Neural progenitor cell (in vitro differentiated cells): Measurements from ENCODE around the gene GTF3A. TPM values are rescaled to one million over a fixed set of nuclear protein-coding genes. Genes with fewer than 3 reads are reported as not detected.

Source experiments
- DNase-seq: peaks from one replicate; pipeline ENCODE4 v3.0.0-alpha.2; 2016; ENCODE audit warnings: low spot score
- H2AFZ ChIP-seq: fragments of 200-600 bp; sonication (generic); replicated peaks from 2 replicates; pipeline ENCODE4 v1.6.1; 2016; ENCODE audit warnings: antibody characterized with exemption
- H3F3A ChIP-seq: fragments of 200-600 bp; sonication (generic); 2 replicates; pipeline ENCODE4 v1.6.1; 2016; ENCODE audit warnings: antibody characterized with exemption, low read depth
- H3K27ac ChIP-seq: fragments of 200-600 bp; sonication (generic); 2 replicates; pipeline ENCODE4 v1.5.1; 2016; ENCODE audit warnings: mild to moderate bottlenecking
- H3K27me3 ChIP-seq: fragments of 200-600 bp; sonication (generic); 2 replicates; pipeline ENCODE4 v1.6.1; 2016; ENCODE audit warnings: mild to moderate bottlenecking, moderate library complexity
- H3K36me3 ChIP-seq: fragments of 200-600 bp; sonication (generic); 2 replicates; pipeline ENCODE4 v1.5.1; 2016
- H3K4me1 ChIP-seq: fragments of 200-600 bp; sonication (generic); 2 replicates; pipeline ENCODE4 v1.6.1; 2016; ENCODE audit warnings: mixed run types
- H3K4me2 ChIP-seq: fragments of 200-600 bp; sonication (generic); 2 replicates; pipeline ENCODE4 v1.6.1; 2016
- H3K4me3 ChIP-seq: fragments of 200-600 bp; sonication (generic); 2 replicates; pipeline ENCODE4 v1.5.1; 2016
- H3K79me2 ChIP-seq: fragments of 200-600 bp; sonication (generic); 2 replicates; pipeline ENCODE4 v1.6.1; 2016; ENCODE audit warnings: low read depth
- H3K9ac ChIP-seq: fragments of 200-600 bp; sonication (generic); 2 replicates; pipeline ENCODE4 v1.6.1; 2016
- H3K9me3 ChIP-seq: fragments of 200-600 bp; sonication (generic); 2 replicates; pipeline ENCODE4 v1.5.1; 2016; ENCODE audit warnings: low read depth
- H4K20me1 ChIP-seq: fragments of 200-600 bp; sonication (generic); 2 replicates; pipeline ENCODE4 v1.6.1; 2016; ENCODE audit warnings: low read depth
- H3K27ac Mint-ChIP-seq: 3 replicates; pipeline ENCODE4 v1.8.0; 2021; ENCODE audit warnings: mixed read lengths
- H3K27me3 Mint-ChIP-seq: 2 replicates; pipeline ENCODE4 v1.8.0; 2022; ENCODE audit warnings: low read depth, mild to moderate bottlenecking, inconsistent platforms, moderate library complexity, mixed read lengths; ENCODE audit not compliant: insufficient read depth
- H3K36me3 Mint-ChIP-seq: 3 replicates; pipeline ENCODE4 v1.8.0; 2021; ENCODE audit warnings: mixed read lengths
- H3K4me1 Mint-ChIP-seq: 3 replicates; pipeline ENCODE4 v1.8.0; 2021; ENCODE audit warnings: mixed read lengths
- H3K4me3 Mint-ChIP-seq: 3 replicates; pipeline ENCODE4 v1.8.0; 2021; ENCODE audit warnings: mild to moderate bottlenecking, moderate library complexity, mixed read lengths
- H3K9me3 Mint-ChIP-seq: 3 replicates; pipeline ENCODE4 v1.8.0; 2020; ENCODE audit warnings: mixed read lengths
- CTCF ChIP-seq: fragments of 200-600 bp; sonication (generic); IDR thresholded peaks from 2 replicates; pipeline ENCODE4 v1.5.1; 2017; ENCODE audit warnings: antibody characterized with exemption, mild to moderate bottlenecking
- EZH2 ChIP-seq: fragments of 200-600 bp; sonication (generic); IDR thresholded peaks from 2 replicates; pipeline ENCODE4 v1.6.1; 2017; ENCODE audit warnings: antibody characterized with exemption, mild to moderate bottlenecking, moderate library complexity
- EZH2phosphoT487 ChIP-seq: fragments of 200-600 bp; sonication (generic); IDR thresholded peaks from 2 replicates; pipeline ENCODE4 v1.6.1; 2017; ENCODE audit warnings: antibody characterized with exemption
- small RNA-seq: library from RNA; depleted of rRNA; stranded (forward); fragments of <200 nt; gene quantifications from one replicate; pipeline ENCODE3, GENCODE V24; 2015
- total RNA-seq: library from RNA; depleted of rRNA; stranded (reverse); fragments of >200 nt; gene quantifications from 2 replicates; pipeline ENCODE4 v1.2.3, GENCODE V29; 2015; ENCODE audit warnings: low replicate concordance

GTF3A gene
- total RNA-seq, 1 donor from 2014 or later = 126 TPM

DNA sequence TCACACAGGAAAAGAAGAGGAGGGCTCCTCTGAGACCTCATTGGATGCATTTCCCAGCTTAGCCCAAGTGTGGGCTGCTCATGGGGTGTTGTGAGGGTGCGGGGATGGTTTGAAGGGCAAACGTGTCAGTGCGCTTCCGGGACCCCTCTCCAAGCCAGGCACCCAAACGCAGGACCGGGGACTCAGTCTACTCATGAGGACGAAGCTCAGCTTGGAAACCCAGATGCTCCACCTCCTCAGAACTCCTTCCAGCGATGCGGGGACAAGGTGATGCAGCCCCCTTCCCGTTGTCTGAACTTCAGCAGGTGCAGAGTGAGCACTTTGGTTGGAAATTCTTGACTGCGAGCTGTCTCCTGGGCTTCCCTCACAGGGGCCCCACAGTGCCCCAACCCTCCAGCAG is 59.0 kb downstream of the GTF3A start:
- H3K9ac ChIP-seq = no peak overlapping the region
- peaks cover 2% of the 10 kb centered on the region for H3K27me3 Mint-ChIP-seq
- H3K9me3 ChIP-seq = no peaks in the 10 kb centered on the region
- no peak overlapping the region for H3K4me3 Mint-ChIP-seq
- no peak overlapping the region for H3K4me2 ChIP-seq
- DNase-seq = no peak
- no peak overlapping the region for H3K4me3 ChIP-seq
- no peaks in the 10 kb centered on the region for H3F3A ChIP-seq
- peaks cover 23% of the 10 kb centered on the region for H3K27me3 ChIP-seq
- H2AFZ ChIP-seq = no peak overlapping the region
- no peak overlapping the region for H3K27ac Mint-ChIP-seq
- no peaks in the 10 kb centered on the region for H3K36me3 ChIP-seq
- no peaks in the 10 kb centered on the region for H3K4me1 Mint-ChIP-seq
- no peak overlapping the region for H3K27ac ChIP-seq
- peaks cover 4% of the 10 kb centered on the region for H3K9me3 Mint-ChIP-seq
- no peaks in the 10 kb centered on the region for H3K36me3 Mint-ChIP-seq
- H3K79me2 ChIP-seq = no peaks in the 10 kb centered on the region
- H3K4me1 ChIP-seq = no peaks in the 10 kb centered on the region
- H4K20me1 ChIP-seq = no peaks in the 10 kb centered on the region
- no peak for TF ChIP-seq EZH2
- TF ChIP-seq EZH2phosphoT487 = no peak
- no peak for TF ChIP-seq CTCF

Small RNA genes lying within 50 kb of the gene (small RNA-seq; reads per million reads assigned to genes)
- gene RNY1P1 = not detected

Other genes starting within 250 kb of the GTF3A start
- 1,463 and 2,072 TPM in 2 replicates for gene RPL21, start 173.1 kb upstream of the GTF3A start, total RNA-seq
- 0.77 TPM in 1 of 2 replicates, not detected in the other for gene RASL11A, start 153.8 kb upstream of the GTF3A start, total RNA-seq
- gene MTIF3, start 25.9 kb downstream of the GTF3A start, total RNA-seq = 47.0 and 65.8 TPM in 2 replicates
- 12.5 and 15.1 TPM in 2 replicates for gene LNX2, start 195.9 kb downstream of the GTF3A start, total RNA-seq
- 106 and 120 TPM in 2 replicates for gene POLR1D, start 197.3 kb downstream of the GTF3A start, total RNA-seq